Sciatic nerve (tissue), 2 donors: Measurements from ENCODE around the gene STK25. TPM values are rescaled to one million over a fixed set of nuclear protein-coding genes. Genes with fewer than 3 reads are reported as not detected.
A peak's percentile ranks its signal among the peaks of the same experiment; 100 is the strongest.

Experiments
- ATAC-seq: fragments of 200-7000 bp; cut with Tn5 transposase; one replicate; pipeline ENCODE4 v1.9.1; 2020; ENCODE audit warnings: mild to moderate bottlenecking, moderate library complexity
- DNase-seq: peaks from one replicate; pipeline ENCODE4 v3.0.0-alpha.2; 2020; ENCODE audit warnings: low spot score
- intact Hi-C: fragments of 100-400 bp; cut with DNase I; formaldehyde crosslinking; loops from one replicate; pipeline ENCODE4 v1.14.2; 2022
- total RNA-seq: library from RNA; stranded (reverse); fragmentation: NEBNext Ultra II Directional; extraction: Animal tissue kit (Norgen Biotek cat#: 25700); gene quantifications from one replicate; pipeline ENCODE4 v1.2.1, GENCODE V29; 2021
- donor health status: DM: no; HTN: no; CAD: no.
- donor health status: DM: no; HTN: no; CAD: no.

Gene STK25
- total RNA-seq, 1 donor from 2014 or later: 125 TPM

GRCh38 chr2:241498115-241499070 is 10.0 kb downstream of the STK25 start:
- ATAC-seq (no peak), DNase-seq (no peak)
- intact Hi-C loops: no loop called here

GRCh38 chr2:241496904-241497877 is 11.2 kb downstream of the STK25 start:
- ATAC-seq: no peak
- intact Hi-C loops: no loop called here
- DNase-seq: no peak

GRCh38 chr2:241496003-241496707 is 12.2 kb downstream of the STK25 start:
- DNase-seq (no peak), ATAC-seq (no peak)
- intact Hi-C loops: no loop called here

- intact Hi-C loops: no loop called here
- no peak for DNase-seq
- no peak for ATAC-seq
Measured at GRCh38 chr2:241495172-241496002, 13.0 kb downstream of the STK25 start.

GRCh38 chr2:241494311-241494908 is 14.0 kb downstream of the STK25 start:
- ATAC-seq (no peak), DNase-seq (no peak)
- intact Hi-C loops: no loop called here

- no peak for DNase-seq
- intact Hi-C loops: no loop called here
Measured at GRCh38 chr2:241493092-241493491, 15.3 kb downstream of the STK25 start.

GRCh38 chr2:241492174-241492565 is 16.2 kb downstream of the STK25 start:
- DNase-seq: no peak
- no peak for ATAC-seq
- intact Hi-C loops: no loop called here

More at GRCh38 chr2:241493092-241493491, 15.3 kb downstream of the STK25 start:
- no peak for ATAC-seq

- ATAC-seq: peak; percentile 9
Measured at GRCh38 chr2:241491549-241492173, 16.7 kb downstream of the STK25 start.

GRCh38 chr2:241490825-241491506 is 17.4 kb downstream of the STK25 start:
- intact Hi-C loops: no loop called here
- DNase-seq (no peak), ATAC-seq (peak; percentile 4)

More at GRCh38 chr2:241491549-241492173, 16.7 kb downstream of the STK25 start:
- intact Hi-C loops: no loop called here
- no peak for DNase-seq

- intact Hi-C loops: no loop called here
- ATAC-seq (no peak), DNase-seq (no peak)
Measured at GRCh38 chr2:241489733-241490680, 18.4 kb downstream of the STK25 start.

- ATAC-seq (no peak), DNase-seq (no peak)
- intact Hi-C loops: no loop called here
Measured at GRCh38 chr2:241489088-241489487, 19.3 kb downstream of the STK25 start.

- ATAC-seq (no peak), DNase-seq (no peak)
- intact Hi-C loops: no loop called here
Measured at GRCh38 chr2:241485172-241485911, 23.0 kb downstream of the STK25 start.

- DNase-seq (no peak), ATAC-seq (no peak)
- intact Hi-C loops: no loop called here
Measured at GRCh38 chr2:241483305-241483704, 25.1 kb downstream of the STK25 start.

- DNase-seq: no peak
- no peak for ATAC-seq
- intact Hi-C loops: no loop called here
Measured at GRCh38 chr2:241482126-241482955, 26.0 kb downstream of the STK25 start.
